Endodermal cell (in vitro differentiated cells): ENCODE results near the gene COL4A1. TPM values are rescaled to one million over a fixed set of nuclear protein-coding genes. Genes with fewer than 3 reads are reported as not detected.

ENCODE experiments used
- DNase-seq: peaks from one replicate; pipeline ENCODE4 v3.0.0-alpha.2; 2017
- H3K27ac ChIP-seq: 2 replicates; pipeline ENCODE4 v1.5.1; 2013; ENCODE audit warnings: mild to moderate bottlenecking, low read depth, low read length, moderate library complexity
- H3K27me3 ChIP-seq: 2 replicates; pipeline ENCODE4 v1.6.1; 2013; ENCODE audit warnings: mild to moderate bottlenecking, low read length, moderate library complexity; ENCODE audit not compliant: insufficient read depth, control insufficient read depth, poor library complexity, severe bottlenecking
- H3K36me3 ChIP-seq: 2 replicates; pipeline ENCODE4 v1.7.0; 2013; ENCODE audit warnings: mild to moderate bottlenecking, low read length, moderate library complexity; ENCODE audit not compliant: control insufficient read depth, insufficient read depth
- H3K4me1 ChIP-seq: one replicate; pipeline ENCODE4 v1.7.0; 2013; ENCODE audit warnings: low read length; ENCODE audit not compliant: control insufficient read depth, insufficient read depth
- H3K4me3 ChIP-seq: 2 replicates; pipeline ENCODE4 v1.5.1; 2013; ENCODE audit warnings: mild to moderate bottlenecking, low read length, moderate library complexity
- H3K9ac ChIP-seq: 2 replicates; pipeline ENCODE4 v1.6.1; 2013; ENCODE audit warnings: mild to moderate bottlenecking, low read length, moderate library complexity; ENCODE audit not compliant: poor library complexity, severe bottlenecking; ENCODE audit errors: extremely low read depth
- H3K9me3 ChIP-seq: 2 replicates; pipeline ENCODE4 v1.6.1; 2013; ENCODE audit warnings: mild to moderate bottlenecking, low read length, moderate library complexity; ENCODE audit not compliant: control insufficient read depth
- H3K27ac Mint-ChIP-seq: 2 replicates; pipeline ENCODE4 v1.8.0; 2020; ENCODE audit warnings: mixed read lengths
- H3K27me3 Mint-ChIP-seq: 2 replicates; pipeline ENCODE4 v1.8.0; 2021; ENCODE audit warnings: mild to moderate bottlenecking, mixed read lengths; ENCODE audit not compliant: insufficient read depth
- H3K36me3 Mint-ChIP-seq: 2 replicates; pipeline ENCODE4 v1.8.0; 2020; ENCODE audit warnings: low read depth, mixed read lengths
- H3K4me1 Mint-ChIP-seq: 2 replicates; pipeline ENCODE4 v1.8.0; 2020; ENCODE audit warnings: mixed read lengths
- H3K4me3 Mint-ChIP-seq: 2 replicates; pipeline ENCODE4 v1.8.0; 2020; ENCODE audit warnings: mild to moderate bottlenecking, moderate library complexity, mixed read lengths
- H3K9me3 Mint-ChIP-seq: 2 replicates; pipeline ENCODE4 v1.8.0; 2020; ENCODE audit warnings: mild to moderate bottlenecking, mixed read lengths
- WGBS, 2 experiments: methylation state at CpG; one replicate each; pipeline versions ENCODE4 v1.1.5 to v1.1.7; 2013; ENCODE audit warnings: missing lambda C conversion rate in 2 of 2, mixed read lengths in 1 of 2; ENCODE audit not compliant: insufficient coverage in 1 of 2, insufficient read length in 1 of 2; 5-methylcytosine and 5-hydroxymethylcytosine counted together
- total RNA-seq, 2 donors: library from RNA; stranded (reverse); fragmentation: NEBNext Ultra II Directional in 1 of 2; extraction: Animal tissue kit (Norgen Biotek cat#: 25700) in 1 of 2; gene quantifications; 2 replicates in 1 of 2; 3 replicates in 1 of 2; pipeline ENCODE4 v1.2.1, GENCODE V29; 2021
- TF ChIP-seq, protein P1 (sequence below): fragments of 200-600 bp; sonication (generic); conservative IDR thresholded peaks from 2 replicates; pipeline ENCODE4 v1.5.0; 2021; ENCODE audit warnings: antibody characterized with exemption, mild to moderate bottlenecking

The COL4A1 gene
- total RNA-seq, 2 donors from 2014 or later: 702 to 764 TPM

DNA sequence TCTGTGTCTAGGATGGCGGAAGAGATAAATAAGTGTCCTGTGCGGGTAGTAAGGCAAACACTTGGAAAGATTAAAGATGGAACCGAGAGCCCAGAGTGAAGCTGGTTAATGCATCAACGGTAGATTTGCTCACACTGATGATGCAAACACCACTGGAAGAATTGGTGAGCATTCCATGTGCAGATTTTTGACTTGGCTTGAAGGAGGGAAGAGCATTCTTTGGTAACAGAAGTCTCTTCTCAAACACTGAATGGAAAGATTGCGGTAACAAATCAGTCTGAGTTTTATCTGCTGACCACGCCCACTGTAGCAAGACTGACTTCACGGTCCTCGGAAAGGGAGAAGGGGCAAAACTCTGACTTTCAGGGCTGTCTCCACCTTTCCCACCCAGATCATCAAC, 112.5 kb downstream of the COL4A1 start:
- TF ChIP-seq, protein P1, sequence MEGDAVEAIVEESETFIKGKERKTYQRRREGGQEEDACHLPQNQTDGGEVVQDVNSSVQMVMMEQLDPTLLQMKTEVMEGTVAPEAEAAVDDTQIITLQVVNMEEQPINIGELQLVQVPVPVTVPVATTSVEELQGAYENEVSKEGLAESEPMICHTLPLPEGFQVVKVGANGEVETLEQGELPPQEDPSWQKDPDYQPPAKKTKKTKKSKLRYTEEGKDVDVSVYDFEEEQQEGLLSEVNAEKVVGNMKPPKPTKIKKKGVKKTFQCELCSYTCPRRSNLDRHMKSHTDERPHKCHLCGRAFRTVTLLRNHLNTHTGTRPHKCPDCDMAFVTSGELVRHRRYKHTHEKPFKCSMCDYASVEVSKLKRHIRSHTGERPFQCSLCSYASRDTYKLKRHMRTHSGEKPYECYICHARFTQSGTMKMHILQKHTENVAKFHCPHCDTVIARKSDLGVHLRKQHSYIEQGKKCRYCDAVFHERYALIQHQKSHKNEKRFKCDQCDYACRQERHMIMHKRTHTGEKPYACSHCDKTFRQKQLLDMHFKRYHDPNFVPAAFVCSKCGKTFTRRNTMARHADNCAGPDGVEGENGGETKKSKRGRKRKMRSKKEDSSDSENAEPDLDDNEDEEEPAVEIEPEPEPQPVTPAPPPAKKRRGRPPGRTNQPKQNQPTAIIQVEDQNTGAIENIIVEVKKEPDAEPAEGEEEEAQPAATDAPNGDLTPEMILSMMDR: no peak
- peaks cover 30% of the 10 kb centered on the region for H3K4me1 Mint-ChIP-seq
- H3K4me3 Mint-ChIP-seq: no peak overlapping the region

DNA sequence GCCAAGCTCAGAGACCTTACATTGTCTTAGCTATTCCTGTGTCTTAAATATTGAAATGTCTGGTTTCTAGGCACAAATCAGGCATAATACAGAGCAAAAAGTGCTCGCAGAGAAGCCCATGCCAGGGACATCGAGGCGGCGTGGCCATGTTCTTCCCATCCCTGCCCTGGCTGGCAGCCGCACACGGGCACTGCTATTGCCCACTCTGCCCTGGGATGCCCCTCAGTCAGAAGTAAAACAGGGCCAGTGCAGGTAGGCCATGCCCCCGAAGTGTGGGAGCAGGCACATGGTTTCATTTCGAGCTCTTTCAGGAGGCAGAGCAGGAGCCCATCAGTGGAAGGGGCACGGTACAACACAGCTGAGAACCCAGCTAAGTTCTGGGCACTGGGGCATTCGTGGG, 113.5 kb downstream of the COL4A1 start:
- no peaks in the 10 kb centered on the region for H3K27me3 Mint-ChIP-seq
- no peak for DNase-seq
- peaks cover 94% of the 10 kb centered on the region for H3K36me3 ChIP-seq
- TF ChIP-seq, protein P1: no peak
- peaks cover 93% of the 10 kb centered on the region for H3K36me3 Mint-ChIP-seq
- H3K4me3 ChIP-seq: no peak overlapping the region
- no peak overlapping the region for H3K4me3 Mint-ChIP-seq
- 95 to 98% methylated on average over 7 to 10 of the region's 10 CpGs for WGBS, 2 experiments
- no peak overlapping the region for H3K9ac ChIP-seq
- no peaks in the 10 kb centered on the region for H3K27me3 ChIP-seq
- H3K4me1 ChIP-seq: peaks cover 17% of the 10 kb centered on the region
- no peak overlapping the region for H3K27ac Mint-ChIP-seq
- H3K9me3 ChIP-seq: no peaks in the 10 kb centered on the region
- peaks cover 21% of the 10 kb centered on the region for H3K4me1 Mint-ChIP-seq
- no peaks in the 10 kb centered on the region for H3K9me3 Mint-ChIP-seq
- no peak overlapping the region for H3K27ac ChIP-seq

More for the DNA sequence above, 112.5 kb downstream of the COL4A1 start:
- H3K27ac ChIP-seq: no peak overlapping the region
- WGBS, 2 experiments: 95 to 96% methylated on average over 8 of the region's 8 CpGs
- H3K4me1 ChIP-seq: peaks cover 18% of the 10 kb centered on the region
- H3K9me3 Mint-ChIP-seq: no peaks in the 10 kb centered on the region
- H3K27ac Mint-ChIP-seq: no peak overlapping the region
- no peaks in the 10 kb centered on the region for H3K27me3 ChIP-seq
- no peaks in the 10 kb centered on the region for H3K9me3 ChIP-seq
- no peaks in the 10 kb centered on the region for H3K27me3 Mint-ChIP-seq
- peaks cover 95% of the 10 kb centered on the region for H3K36me3 ChIP-seq
- H3K36me3 Mint-ChIP-seq: peaks cover 93% of the 10 kb centered on the region
- no peak for DNase-seq
- no peak overlapping the region for H3K4me3 ChIP-seq
- H3K9ac ChIP-seq: no peak overlapping the region

DNA sequence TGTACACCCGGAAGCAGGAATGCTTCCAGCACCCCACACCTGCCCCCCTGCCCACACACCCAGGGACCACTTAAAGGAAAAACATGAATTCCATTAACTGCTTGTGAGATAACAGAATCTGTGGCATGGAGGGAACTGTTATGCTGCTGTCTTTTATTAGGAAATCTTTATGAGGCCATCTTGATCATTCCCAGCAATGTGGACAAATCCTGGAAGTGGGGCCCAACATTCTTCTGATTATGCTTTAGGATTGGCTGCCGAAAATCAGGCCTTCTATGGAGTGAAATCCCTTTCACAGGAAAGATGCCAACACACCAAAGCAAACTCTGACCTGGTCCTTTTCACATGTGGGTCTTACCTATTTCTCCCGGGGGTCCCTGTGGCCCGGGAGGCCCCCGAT, 114.5 kb downstream of the COL4A1 start:
- H3K27ac ChIP-seq: no peak overlapping the region
- no peak for DNase-seq
- no peak overlapping the region for H3K9ac ChIP-seq
- peaks cover 93% of the 10 kb centered on the region for H3K36me3 ChIP-seq
- H3K4me3 ChIP-seq: no peak overlapping the region
- peaks cover 92% of the 10 kb centered on the region for H3K36me3 Mint-ChIP-seq
- no peaks in the 10 kb centered on the region for H3K9me3 ChIP-seq
- H3K4me1 ChIP-seq: peaks cover 15% of the 10 kb centered on the region
- TF ChIP-seq, protein P1: no peak
- no peaks in the 10 kb centered on the region for H3K27me3 ChIP-seq
- no peak overlapping the region for H3K4me3 Mint-ChIP-seq
- H3K4me1 Mint-ChIP-seq: peaks cover 20% of the 10 kb centered on the region
- no peaks in the 10 kb centered on the region for H3K9me3 Mint-ChIP-seq
- no peak overlapping the region for H3K27ac Mint-ChIP-seq
- 83 to 94% methylated on average over 2 to 5 of the region's 5 CpGs for WGBS, 2 experiments
- H3K27me3 Mint-ChIP-seq: no peaks in the 10 kb centered on the region
